COLO829 (cell line): ENCODE results near the gene PEAK3.

ENCODE experiments used
- DNase-seq: peaks from one replicate; pipeline ENCODE4 v3.0.0; 2012; ENCODE audit warnings: low spot score

PEAK3 gene

GRCh38 chr19:2315121-2315817 lies 33.3 kb upstream of the PEAK3 start:
- DNase-seq = no peak

GRCh38 chr19:2312820-2313501 lies 31.0 kb upstream of the PEAK3 start:
- DNase-seq = no peak

- no peak for DNase-seq
Observed at GRCh38 chr19:2311093-2311492, 29.1 kb upstream of the PEAK3 start.

GRCh38 chr19:2309734-2310362 lies 27.9 kb upstream of the PEAK3 start:
- DNase-seq = no peak

GRCh38 chr19:2308114-2308556 lies 26.2 kb upstream of the PEAK3 start, which contains the start of gene LINGO3:
LINGO3 (minus strand) TSS chr19:2308154; CDS start chr19:2291776, 16,378 bp downstream.
- DNase-seq = no peak

- DNase-seq = no peak
Observed at GRCh38 chr19:2307518-2308012, 25.6 kb upstream of the PEAK3 start.

GRCh38 chr19:2306971-2307370 lies 25.0 kb upstream of the PEAK3 start:
- DNase-seq = no peak

GRCh38 chr19:2306281-2306806 lies 24.4 kb upstream of the PEAK3 start:
- DNase-seq = no peak

- no peak for DNase-seq
Observed at GRCh38 chr19:2305452-2306280, 23.7 kb upstream of the PEAK3 start.

- DNase-seq = no peak
Observed at GRCh38 chr19:2303211-2303798, 21.3 kb upstream of the PEAK3 start.

- DNase-seq = no peak
Observed at GRCh38 chr19:2302319-2303210, 20.6 kb upstream of the PEAK3 start.

- no peak for DNase-seq
Observed at GRCh38 chr19:2300533-2300932, 18.6 kb upstream of the PEAK3 start.

- DNase-seq = no peak
Observed at GRCh38 chr19:2296141-2296540, 14.2 kb upstream of the PEAK3 start.

- no peak for DNase-seq
Observed at GRCh38 chr19:2294687-2295335, 12.8 kb upstream of the PEAK3 start.

GRCh38 chr19:2291185-2291751 lies 9.3 kb upstream of the PEAK3 start:
- no peak for DNase-seq

- DNase-seq = no peak
Observed at GRCh38 chr19:2290441-2291184, 8.6 kb upstream of the PEAK3 start.

GRCh38 chr19:2289714-2290435 lies 7.9 kb upstream of the PEAK3 start:
- DNase-seq = no peak
